HCT116 (cell line): ENCODE data around the gene TNRC18. TPM values are rescaled to one million over a fixed set of nuclear protein-coding genes. Genes with fewer than 3 reads are reported as not detected.
A peak's percentile ranks its signal among the peaks of the same experiment; 100 is the strongest.

Experiments used
- ATAC-seq: fragments of 200-7000 bp; cut with Tn5 transposase; 2 replicates; pipeline ENCODE4 v1.9.1; 2020; ENCODE audit warnings: mild to moderate bottlenecking, moderate library complexity
- BruUV-seq: library from RNA; stranded (reverse); fragments of 400-500 nt; replicated peaks from 2 replicates; lab custom pipeline; 2021; lab: Mats Ljungman, UMichigan
- CTCF ChIA-PET: fragments of 300-600 bp; sonication (Branson Sonifier 250); formaldehyde crosslinking; loops from one replicate; lab custom pipeline; 2021; ENCODE audit warnings: antibody characterized with exemption; lab: Charles Lee
- POLR2A ChIA-PET: fragments of 300-600, 350-600 bp; sonication (Branson Sonifier 250); formaldehyde crosslinking; loops from one replicate; lab custom pipeline; 2021; ENCODE audit warnings: antibody characterized with exemption; lab: Charles Lee
- RAD21 ChIA-PET, 2 experiments: fragments of 300-600 bp; sonication (Branson Sonifier 250); formaldehyde crosslinking; loops; one replicate each; lab custom pipeline; 2023; ENCODE audit warnings: low total read pairs in 2 of 2; ENCODE audit not compliant: uncharacterized antibody in 2 of 2, unreplicated experiment in 2 of 2, low non-redundant PET in 1 of 2; lab: Charles Lee
- DNase-seq: peaks from one replicate; pipeline ENCODE4 v3.0.0-alpha.2; 2010; ENCODE audit warnings: low read depth, low spot score
- H2AFZ ChIP-seq: fragments of 200-600 bp; shearing (Covaris generic), sonication (generic); 2 replicates; pipeline ENCODE4 v1.6.1; 2017; ENCODE audit warnings: low read depth, mixed run types, mixed read lengths, antibody characterized with exemption, low read length; ENCODE audit not compliant: poor library complexity, severe bottlenecking
- H3K27ac ChIP-seq: 2 replicates; pipeline ENCODE4 v1.5.1; 2012; ENCODE audit warnings: low read depth, low read length
- H3K27me3 ChIP-seq: fragments of 200-600 bp; sonication (generic); 2 replicates; pipeline ENCODE4 v1.6.1; 2016; ENCODE audit warnings: mixed run types, low read length, mixed read lengths; ENCODE audit not compliant: insufficient read depth
- H3K36me3 ChIP-seq, 2 experiments: fragments of 200-500 bp in 1 of 2; fragments of 200-600 bp in 1 of 2; sonication (Bioruptor generic) in 1 of 2; sonication (generic) in 1 of 2; 2 replicates each; pipeline versions ENCODE4 v1.5.1 to v1.6.1; 2014 to 2016; ENCODE audit warnings: low read length in 2 of 2, inconsistent platforms in 1 of 2, mixed read lengths in 1 of 2, mixed run types in 1 of 2; ENCODE audit not compliant: insufficient read depth in 2 of 2, control insufficient read depth in 1 of 2
- H3K4me1 ChIP-seq, 2 experiments: fragments of 200-600 bp in 1 of 2; sonication (generic) in 1 of 2; 2 replicates each; pipeline versions ENCODE4 v1.5.1 to v1.6.1; 2012 to 2017; ENCODE audit warnings: low read length in 2 of 2, inconsistent platforms in 1 of 2, mild to moderate bottlenecking in 1 of 2, mixed read lengths in 1 of 2, mixed run types in 1 of 2, moderate library complexity in 1 of 2; ENCODE audit not compliant: insufficient read depth in 2 of 2, control insufficient read depth in 1 of 2
- H3K4me2 ChIP-seq: fragments of 200-600 bp; sonication (generic); 2 replicates; pipeline ENCODE4 v1.6.1; 2017; ENCODE audit warnings: mixed run types, low read length, mixed read lengths
- H3K4me3 ChIP-seq, 2 experiments: fragments of 200-600 bp in 1 of 2; sonication (generic) in 1 of 2; replicated peaks in 1 of 2; 2 replicates each; pipeline ENCODE4 v1.5.1; 2011 to 2016; ENCODE audit warnings: low read length in 2 of 2, control low read depth in 1 of 2, low read depth in 1 of 2, mild to moderate bottlenecking in 1 of 2, mixed read lengths in 1 of 2, mixed run types in 1 of 2
- H3K79me2 ChIP-seq: fragments of 200-600 bp; sonication (generic); 2 replicates; pipeline ENCODE4 v1.6.1; 2017; ENCODE audit warnings: mild to moderate bottlenecking, mixed run types, low read length, moderate library complexity, mixed read lengths; ENCODE audit not compliant: insufficient read depth
- H3K9ac ChIP-seq: fragments of 200-600 bp; sonication (generic); 2 replicates; pipeline ENCODE4 v1.6.1; 2016; ENCODE audit warnings: low read length, mixed read lengths
- H3K9me2 ChIP-seq: fragments of 200-600 bp; sonication (generic), shearing (Covaris generic); 2 replicates; pipeline ENCODE4 v1.6.1; 2017; ENCODE audit warnings: mixed run types, mild to moderate bottlenecking, moderate library complexity; ENCODE audit not compliant: insufficient read depth
- H3K9me3 ChIP-seq, 2 experiments: fragments of 200-500 bp in 1 of 2; fragments of 200-600 bp in 1 of 2; sonication (Bioruptor generic) in 1 of 2; sonication (generic) in 1 of 2; 2 replicates each; pipeline ENCODE4 v1.6.1; 2014 to 2017; ENCODE audit warnings: low read length in 2 of 2, mixed read lengths in 2 of 2, inconsistent platforms in 1 of 2, low read depth in 1 of 2, mild to moderate bottlenecking in 1 of 2, mixed run types in 1 of 2, moderate library complexity in 1 of 2; ENCODE audit not compliant: control insufficient read depth in 1 of 2, insufficient read depth in 1 of 2
- H4K20me1 ChIP-seq: fragments of 200-600 bp; sonication (generic), shearing (Covaris generic); 2 replicates; pipeline ENCODE4 v1.6.1; 2017; ENCODE audit warnings: mixed run types, mild to moderate bottlenecking, moderate library complexity; ENCODE audit not compliant: insufficient read depth
- CBX3 ChIP-seq: IDR thresholded peaks from 2 replicates; pipeline ENCODE4 v1.6.1; 2012; ENCODE audit warnings: low read depth
- CEBPB ChIP-seq: IDR thresholded peaks from 2 replicates; pipeline ENCODE4 v1.6.1; 2012; ENCODE audit warnings: low read depth
- EGR1 ChIP-seq: IDR thresholded peaks from 2 replicates; pipeline ENCODE4 v1.6.1; 2012; ENCODE audit warnings: low read depth
- ELF1 ChIP-seq: IDR thresholded peaks from 2 replicates; pipeline ENCODE4 v1.6.1; 2012; ENCODE audit warnings: low read depth, borderline replicate concordance
- EZH2 ChIP-seq: fragments of 200-600 bp; sonication (generic); IDR thresholded peaks from 2 replicates; pipeline ENCODE4 v1.6.1; 2017; ENCODE audit warnings: antibody characterized with exemption, mixed run types
- EZH2phosphoT487 ChIP-seq: fragments of 200-600 bp; IDR thresholded peaks from 2 replicates; pipeline ENCODE4 v1.6.1; 2018; ENCODE audit warnings: antibody characterized with exemption, borderline replicate concordance
- FOSL1 ChIP-seq: IDR thresholded peaks from 2 replicates; pipeline ENCODE4 v1.6.1; 2012; ENCODE audit warnings: low read depth
- JUND ChIP-seq: IDR thresholded peaks from 2 replicates; pipeline ENCODE4 v1.6.1; 2012
- POLR2A ChIP-seq: IDR thresholded peaks from 2 replicates; pipeline ENCODE4 v1.7.0; 2011; ENCODE audit warnings: borderline replicate concordance; ENCODE audit not compliant: insufficient read depth, insufficient read length; ENCODE audit errors: extremely low read depth
- RAD21 ChIP-seq: IDR thresholded peaks from 2 replicates; pipeline ENCODE4 v1.6.1; 2012; ENCODE audit warnings: low read depth, mild to moderate bottlenecking
- SIN3A ChIP-seq: IDR thresholded peaks from 2 replicates; pipeline ENCODE4 v1.6.1; 2012; ENCODE audit warnings: low read depth
- SRF ChIP-seq: IDR thresholded peaks from 2 replicates; pipeline ENCODE4 v1.6.1; 2012; ENCODE audit warnings: low read depth
- TCF7L2 ChIP-seq: IDR thresholded peaks from 2 replicates; pipeline ENCODE4 v1.7.0; 2011; ENCODE audit warnings: borderline replicate concordance, inconsistent platforms; ENCODE audit not compliant: insufficient read depth, insufficient read length; ENCODE audit errors: extremely low read depth
- ZFX ChIP-seq: fragments of 450-650 bp; IDR thresholded peaks from 2 replicates; pipeline ENCODE4 v1.6.1; 2017
- ZNF274 ChIP-seq: fragments of 200-500 bp; sonication (Bioruptor generic); IDR thresholded peaks from 2 replicates; pipeline ENCODE4 v1.6.1; 2014; ENCODE audit warnings: mild to moderate bottlenecking, low read depth, low read length, inconsistent platforms
- intact Hi-C: fragments of 100-400 bp; cut with micrococcal nuclease; formaldehyde crosslinking; loops from 2 replicates; pipeline ENCODE4 v1.10.0; 2022
- total RNA-seq: library from RNA; stranded (reverse); gene quantifications from one replicate; pipeline ENCODE4 v1.2.1, GENCODE V29; 2021; ENCODE audit not compliant: unreplicated experiment
- TF ChIP-seq, protein P1 (sequence below): IDR thresholded peaks from 2 replicates; pipeline ENCODE4 v1.6.1; 2012
- TF ChIP-seq, protein P2 (sequence below): IDR thresholded peaks from 2 replicates; pipeline ENCODE4 v1.6.1; 2012
- TF ChIP-seq, protein P3 (sequence below), 3 experiments: fragments of 200-600 bp in 1 of 3; sonication (generic) in 1 of 3; IDR thresholded peaks in 2 of 3; conservative IDR thresholded peaks in 1 of 3; 2 replicates each; pipeline ENCODE4 v1.5.1; 2012 to 2017; ENCODE audit warnings: low read depth in 2 of 3, low read length in 2 of 3, antibody characterized with exemption in 1 of 3, borderline replicate concordance in 1 of 3, control low read depth in 1 of 3, mild to moderate bottlenecking in 1 of 3, mixed read lengths in 1 of 3, mixed run types in 1 of 3, moderate library complexity in 1 of 3; ENCODE audit not compliant: insufficient read depth in 1 of 3

Gene TNRC18
- total RNA-seq, 1 experiment from 2014 or later: 101 TPM

DNA sequence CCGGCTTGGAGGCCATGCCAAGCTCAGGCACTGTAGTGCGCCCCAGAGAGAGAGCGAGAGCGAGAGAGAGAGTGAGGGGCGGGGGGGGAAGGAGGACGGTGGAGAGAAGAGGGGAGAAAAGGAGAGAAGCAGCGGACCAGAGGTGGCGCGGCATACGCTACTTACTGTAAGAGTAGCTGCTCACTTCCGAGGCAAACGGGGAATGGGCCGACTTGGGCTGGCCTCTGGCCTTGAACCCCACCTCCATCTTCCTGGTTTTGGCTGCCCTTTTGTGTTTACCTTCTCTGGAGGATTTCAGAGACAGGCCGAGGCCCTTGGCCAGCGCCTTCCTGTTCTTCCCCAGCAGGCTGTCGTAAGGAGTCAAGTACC lies 66.9 kb downstream of the TNRC18 start:
- H3K9ac ChIP-seq: no peak overlapping the region
- no peak for DNase-seq
- H3K27me3 ChIP-seq: no peaks in the 10 kb centered on the region
- no peak overlapping the region for H3K4me3 ChIP-seq
- H2AFZ ChIP-seq: no peak overlapping the region
- ChIA-PET RAD21 (no interaction called here), POLR2A (no interaction called here), CTCF (no interaction called here)
- H3K36me3 ChIP-seq: peaks cover 32 to 51% of the 10 kb centered on the region in 2 experiments; a peak in 3 of 4 replicates
- H3K4me1 ChIP-seq: no peaks in the 10 kb centered on the region
- no peaks in the 10 kb centered on the region for H3K9me3 ChIP-seq
- no peaks in the 10 kb centered on the region for H4K20me1 ChIP-seq
- peaks cover 35% of the 10 kb centered on the region for H3K79me2 ChIP-seq
- H3K27ac ChIP-seq: no peak overlapping the region
- ATAC-seq: no peak
- H3K4me2 ChIP-seq: no peak overlapping the region
- no TSS peak for BruUV-seq
- TF ChIP-seq, protein P1, sequence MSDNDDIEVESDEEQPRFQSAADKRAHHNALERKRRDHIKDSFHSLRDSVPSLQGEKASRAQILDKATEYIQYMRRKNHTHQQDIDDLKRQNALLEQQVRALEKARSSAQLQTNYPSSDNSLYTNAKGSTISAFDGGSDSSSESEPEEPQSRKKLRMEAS: no peak
- TF ChIP-seq ZFX: no peak
- TF ChIP-seq EGR1: no peak
- no peak for TF ChIP-seq JUND
- TF ChIP-seq, all 23 proteins: peak for 0
- intact Hi-C loops: no loop called here
- no peaks in the 10 kb centered on the region for H3K9me2 ChIP-seq

DNA sequence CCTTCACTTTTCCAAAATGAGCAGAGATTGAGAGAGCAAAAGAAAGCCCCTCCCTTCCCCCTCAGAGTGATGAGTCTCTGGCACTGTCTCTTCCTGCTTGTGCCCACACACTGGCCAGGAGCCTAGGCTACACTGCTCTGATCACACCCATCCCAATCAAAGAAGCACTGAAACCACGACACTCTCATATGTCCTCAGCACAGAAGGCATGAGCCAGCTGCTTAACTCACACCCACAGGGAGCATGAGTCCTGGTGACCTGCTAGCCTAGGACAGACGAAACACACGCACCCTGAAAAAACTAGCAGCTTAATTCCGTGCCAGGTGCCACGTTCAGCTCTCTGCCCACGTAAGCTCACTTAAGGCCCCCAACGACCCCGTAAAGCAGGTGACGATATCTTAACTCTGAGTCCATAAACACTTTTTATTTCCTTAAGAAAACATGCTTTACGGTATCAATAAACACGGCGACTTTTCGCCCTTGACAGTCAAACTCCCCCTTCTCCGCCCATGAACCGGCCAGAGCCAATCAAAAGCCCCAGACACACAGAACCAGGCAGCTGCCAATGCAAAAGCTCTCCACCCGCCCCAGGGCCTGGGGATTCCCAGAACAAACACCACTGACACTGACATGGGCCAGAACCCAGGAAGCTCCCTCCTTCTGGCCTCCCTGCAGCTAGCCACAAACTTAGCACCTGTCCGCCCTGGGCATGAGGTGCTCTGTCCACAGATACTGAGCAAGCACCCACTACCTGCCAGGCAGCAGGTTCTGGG lies 69.0 kb downstream of the TNRC18 start:
- Histone ChIP-seq H3K36me3 (peaks cover 30 to 37% of the 10 kb centered on the region in 2 experiments; a peak in 3 of 4 replicates), H3K4me2 (no peak overlapping the region), H4K20me1 (no peaks in the 10 kb centered on the region), H3K4me3 (no peak overlapping the region), H3K9ac (no peak overlapping the region), H3K9me3 (no peaks in the 10 kb centered on the region), H2AFZ (no peak overlapping the region), H3K79me2 (peaks cover 35% of the 10 kb centered on the region), H3K9me2 (no peaks in the 10 kb centered on the region), H3K4me1 (no peaks in the 10 kb centered on the region), H3K27me3 (no peaks in the 10 kb centered on the region), H3K27ac (no peak overlapping the region)
- POLR2A ChIA-PET: no interaction called here
- RAD21 ChIA-PET: no interaction called here
- ATAC-seq (no peak), DNase-seq (no peak)
- intact Hi-C loops: no loop called here
- BruUV-seq: TSS peak; percentile 29
- CTCF ChIA-PET: interaction anchor here (2.3 kb wide), 1 partner anchor 114 kb away, joined by 6 read pairs; no protein-coding TSS in a partner anchor
- TF ChIP-seq EZH2 (no peak), EZH2phosphoT487 (no peak), ZNF274 (no peak), CBX3 (no peak), SRF (no peak), POLR2A (no peak), FOSL1 (no peak), ELF1 (no peak), TCF7L2 (no peak), RAD21 (no peak), SIN3A (no peak), EGR1 (no peak), CEBPB (no peak)
- TF ChIP-seq, protein P1: no peak
- TF ChIP-seq, protein P2, sequence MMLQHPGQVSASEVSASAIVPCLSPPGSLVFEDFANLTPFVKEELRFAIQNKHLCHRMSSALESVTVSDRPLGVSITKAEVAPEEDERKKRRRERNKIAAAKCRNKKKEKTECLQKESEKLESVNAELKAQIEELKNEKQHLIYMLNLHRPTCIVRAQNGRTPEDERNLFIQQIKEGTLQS: no peak
- TF ChIP-seq, protein P3, sequence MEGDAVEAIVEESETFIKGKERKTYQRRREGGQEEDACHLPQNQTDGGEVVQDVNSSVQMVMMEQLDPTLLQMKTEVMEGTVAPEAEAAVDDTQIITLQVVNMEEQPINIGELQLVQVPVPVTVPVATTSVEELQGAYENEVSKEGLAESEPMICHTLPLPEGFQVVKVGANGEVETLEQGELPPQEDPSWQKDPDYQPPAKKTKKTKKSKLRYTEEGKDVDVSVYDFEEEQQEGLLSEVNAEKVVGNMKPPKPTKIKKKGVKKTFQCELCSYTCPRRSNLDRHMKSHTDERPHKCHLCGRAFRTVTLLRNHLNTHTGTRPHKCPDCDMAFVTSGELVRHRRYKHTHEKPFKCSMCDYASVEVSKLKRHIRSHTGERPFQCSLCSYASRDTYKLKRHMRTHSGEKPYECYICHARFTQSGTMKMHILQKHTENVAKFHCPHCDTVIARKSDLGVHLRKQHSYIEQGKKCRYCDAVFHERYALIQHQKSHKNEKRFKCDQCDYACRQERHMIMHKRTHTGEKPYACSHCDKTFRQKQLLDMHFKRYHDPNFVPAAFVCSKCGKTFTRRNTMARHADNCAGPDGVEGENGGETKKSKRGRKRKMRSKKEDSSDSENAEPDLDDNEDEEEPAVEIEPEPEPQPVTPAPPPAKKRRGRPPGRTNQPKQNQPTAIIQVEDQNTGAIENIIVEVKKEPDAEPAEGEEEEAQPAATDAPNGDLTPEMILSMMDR (IDR thresholded peaks at IDR 0.05 in 2 of 3, conservative IDR thresholded peaks at IDR 0.05 in 1 of 3; ENCODE audit: borderline replicate concordance in 1 of 3, insufficient read depth in 1 of 3, low read depth in 2 of 3, low read length in 2 of 3): no peak
